ENCODE results near the gene ZNF660.

Gene ZNF660

GRCh38 chr3:44642337-44642736 is 57.6 kb downstream of the ZNF660 start:
- DNase-seq: no peak

- DNase-seq: no peak
Measured at GRCh38 chr3:44643024-44643423, 58.3 kb downstream of the ZNF660 start.

- no peak for DNase-seq
Measured at GRCh38 chr3:44647771-44648170, 63.0 kb downstream of the ZNF660 start.

- DNase-seq: peak; percentile 77 to 91
Measured at GRCh38 chr3:44648564-44649229, 63.9 kb downstream of the ZNF660 start, which contains the start of gene ZNF35. Gene ZNF35, plus strand, starts transcription at chr3:44648732. Its CDS starts 2,336 bp downstream, at chr3:44651068.

Measured in NCI-H526 (cell line).